Stimulated activated CD4-positive, alpha-beta T cell treated with anti-CD3 and anti-CD28 coated beads, Interleukin-15, amount 100 ng/mL, for 24 hours (primary cell): ENCODE data around the gene PCAT7.
"Not testable (repeated sequence)": the region's sequence is repeated elsewhere in the genome, so short reads cannot be mapped to it uniquely, and the experiment has no call there.

Experiments
- DNase-seq: peaks from one replicate; pipeline ENCODE4 v3.0.0-alpha.2; 2020

Gene PCAT7

DNA sequence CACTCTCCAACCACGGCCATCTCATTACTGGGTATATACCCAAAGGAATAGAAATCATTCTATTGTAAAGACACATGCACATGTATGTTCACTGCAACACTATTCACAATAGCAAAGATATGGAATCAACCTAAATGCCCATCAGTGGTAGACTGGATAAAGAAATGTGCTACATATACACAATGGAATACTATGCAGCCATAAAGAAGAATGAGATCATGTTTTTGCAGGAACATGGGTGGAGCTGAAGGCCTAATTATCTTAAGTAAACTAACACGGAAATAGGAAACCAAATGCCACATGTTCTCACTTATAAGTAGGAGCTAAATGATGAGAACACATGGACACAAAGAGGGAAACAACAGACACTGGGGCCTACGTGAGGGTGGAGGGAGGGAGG lies 9.4 kb downstream of the PCAT7 start:
- not testable (repeated sequence) for DNase-seq

DNA sequence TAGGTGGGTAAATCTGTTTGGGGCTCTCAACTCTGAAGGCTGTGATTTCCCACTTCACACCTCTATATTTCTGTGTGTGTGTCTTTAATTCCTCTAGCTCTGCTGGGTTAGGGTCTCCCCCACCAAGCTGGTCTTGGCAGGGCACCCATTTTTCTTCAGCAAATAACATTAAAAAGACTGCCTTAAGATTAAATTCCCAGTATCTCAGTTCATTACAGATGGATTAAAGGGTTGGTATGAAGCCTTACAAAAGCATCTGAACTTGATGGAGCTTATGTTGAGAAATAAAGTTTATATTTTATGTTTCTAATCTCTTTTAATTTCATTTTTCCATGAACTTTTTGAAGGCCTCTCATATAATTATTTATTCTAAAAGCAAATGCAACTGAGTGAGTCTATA lies 11.7 kb downstream of the PCAT7 start:
- no peak for DNase-seq

DNA sequence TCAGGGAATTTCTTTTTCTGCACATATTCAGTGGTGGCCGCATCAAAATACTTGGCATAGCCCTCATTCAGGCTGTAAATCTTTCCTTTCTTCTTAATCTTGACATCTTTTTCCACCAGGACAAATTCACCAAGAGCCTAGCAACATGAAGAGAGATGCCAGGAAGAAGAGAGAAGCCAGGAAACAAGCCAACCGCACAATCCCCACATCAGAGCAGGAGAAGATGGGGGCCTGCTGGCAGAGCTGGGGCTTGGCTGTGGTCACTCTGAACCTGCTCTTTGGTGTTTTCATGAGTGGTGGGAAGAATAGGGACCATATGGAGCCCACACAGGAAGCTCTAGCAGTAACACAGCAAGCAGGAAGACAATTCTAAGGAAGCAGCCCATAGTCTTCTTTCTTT lies 12.4 kb downstream of the PCAT7 start:
- no peak for DNase-seq

DNA sequence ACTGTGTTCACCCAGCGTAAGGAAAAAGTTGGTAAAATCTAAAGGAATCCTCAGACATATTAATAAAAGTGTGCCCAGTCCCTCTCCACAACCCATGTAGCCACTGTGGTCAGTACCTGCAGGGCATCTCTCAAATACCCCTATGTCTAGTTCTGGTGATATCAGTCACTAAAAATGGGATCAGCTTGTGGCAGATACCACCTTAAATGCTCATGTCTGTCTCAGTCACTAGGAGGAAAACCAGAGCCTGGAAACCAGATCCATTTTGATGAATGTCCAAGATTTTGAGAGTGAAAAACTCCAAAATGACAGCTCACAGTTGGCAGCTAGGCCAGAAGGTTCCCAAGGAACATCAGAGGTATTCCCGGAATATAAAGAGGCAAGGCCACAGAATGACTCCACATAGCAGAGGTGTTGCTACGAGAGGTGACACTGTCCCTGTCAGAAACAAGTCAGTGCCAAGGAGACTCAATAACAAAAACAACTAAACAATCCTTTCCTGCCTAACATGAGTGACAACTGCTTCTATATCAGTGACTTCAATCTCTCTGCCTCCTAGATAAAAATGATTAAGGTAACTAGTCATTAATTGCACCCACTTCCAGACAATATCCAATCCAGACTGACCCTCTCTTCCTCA lies 13.5 kb downstream of the PCAT7 start:
- no peak for DNase-seq

DNA sequence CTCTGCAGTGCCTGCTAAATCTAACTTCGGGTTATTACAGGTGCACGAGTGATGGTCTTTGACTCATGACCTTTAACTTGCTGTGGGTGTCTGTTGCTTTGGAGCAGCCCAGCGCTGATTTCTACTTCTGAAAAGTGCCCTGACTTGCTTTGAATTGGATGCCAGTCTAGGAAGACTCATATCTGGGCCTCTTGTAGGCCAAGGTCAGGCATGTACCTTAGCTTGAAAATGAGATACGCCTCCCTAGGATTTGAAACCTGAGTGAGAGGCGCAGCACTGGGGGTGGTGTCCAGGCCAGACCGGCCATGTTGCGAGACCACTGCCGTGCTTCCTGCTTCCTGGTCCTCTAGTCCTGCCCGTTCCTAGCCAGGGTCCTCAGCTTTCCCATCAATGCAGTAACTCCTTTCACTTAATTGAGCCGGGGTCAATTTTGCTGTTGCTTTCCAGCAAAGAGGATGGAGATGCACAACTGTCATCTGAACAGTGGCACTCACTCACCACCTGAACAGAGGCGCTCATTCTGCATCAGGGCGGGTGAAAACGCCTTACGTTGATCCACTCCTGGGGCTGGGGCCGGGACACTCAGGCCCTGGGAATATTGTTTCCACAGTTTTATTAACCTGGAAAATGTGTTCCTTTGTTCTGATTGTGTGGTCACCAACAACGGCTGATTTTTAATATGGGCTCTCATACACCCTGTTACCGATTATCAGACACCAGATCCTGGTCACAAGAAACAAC lies 14.3 kb downstream of the PCAT7 start:
- no peak for DNase-seq

DNA sequence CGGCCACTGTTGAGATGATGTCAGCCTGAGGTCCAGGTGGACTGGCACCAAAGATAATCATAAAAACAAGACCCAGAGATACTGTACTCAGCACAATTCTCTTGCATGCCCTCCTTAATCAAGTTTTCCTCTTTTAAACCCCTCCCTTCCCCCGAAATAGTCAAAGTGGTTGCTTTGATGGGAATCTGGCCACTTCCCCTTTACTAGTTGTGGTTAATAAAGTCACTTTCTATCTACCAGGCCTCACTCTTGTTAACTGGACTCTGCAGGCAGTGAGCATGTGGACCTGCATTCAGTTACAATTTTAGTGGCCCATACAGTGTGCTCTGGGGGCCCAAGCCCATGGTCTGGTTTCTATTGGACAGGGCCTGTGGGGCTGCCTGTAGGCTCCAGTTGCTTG lies 21.2 kb downstream of the PCAT7 start:
- DNase-seq = no peak

DNA sequence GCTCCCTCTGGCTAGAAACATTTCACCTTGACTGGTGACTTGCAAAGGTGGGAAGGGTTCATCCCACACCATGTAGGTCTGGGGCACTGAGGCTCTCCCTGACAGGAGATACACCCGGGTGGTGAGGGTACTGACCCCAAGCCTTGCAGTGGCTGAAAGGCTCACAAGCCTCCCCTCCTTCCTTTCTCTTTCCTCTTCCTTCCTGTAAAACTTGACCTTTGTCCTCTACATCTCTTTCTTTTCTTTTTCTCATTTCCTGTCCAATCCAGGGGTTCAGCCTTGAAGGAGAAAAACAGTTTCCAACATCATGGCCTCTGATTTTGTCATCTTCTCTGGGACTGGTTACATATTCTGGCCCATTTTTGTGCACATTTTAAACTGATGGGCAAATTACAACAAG lies 22.2 kb downstream of the PCAT7 start:
- no peak for DNase-seq

DNA sequence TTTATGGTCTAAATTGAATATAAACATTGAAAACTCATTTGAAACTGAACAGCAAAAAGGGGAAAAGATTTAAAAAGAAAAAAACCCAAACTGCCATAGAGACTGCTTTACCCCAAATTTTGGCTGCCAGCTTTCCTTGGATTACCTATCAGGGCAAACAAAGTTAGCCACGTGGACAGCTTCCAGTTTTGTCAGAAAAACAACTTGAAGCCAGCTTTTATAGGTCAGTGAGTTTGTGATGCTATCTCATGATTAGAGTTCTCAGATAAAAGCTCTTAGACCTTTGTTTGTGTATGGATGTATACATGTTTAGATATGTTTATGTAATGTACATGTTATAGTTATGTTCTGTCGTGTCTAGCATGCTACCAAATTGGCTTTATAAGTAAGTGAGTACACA lies 22.7 kb downstream of the PCAT7 start:
- no peak for DNase-seq

DNA sequence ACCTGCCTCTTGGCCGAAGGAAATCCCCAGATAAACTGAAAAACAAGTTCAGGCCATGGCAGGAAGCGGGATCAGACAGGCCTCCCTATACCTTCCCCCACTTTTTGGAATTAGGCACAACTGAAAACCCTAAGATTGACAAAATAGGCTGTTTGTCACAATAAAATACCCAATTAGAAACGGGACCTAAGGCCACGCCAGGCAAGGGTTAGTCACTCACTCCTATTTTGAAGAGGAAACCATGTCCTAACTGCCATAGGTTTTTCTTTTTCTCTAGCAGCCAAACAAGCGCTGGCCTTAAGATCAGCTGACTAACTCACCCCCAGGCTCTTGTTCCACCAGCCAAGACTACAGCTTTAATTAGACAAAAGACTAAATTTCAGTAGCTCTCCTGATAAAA lies 26.8 kb downstream of the PCAT7 start:
- DNase-seq = no peak

DNA sequence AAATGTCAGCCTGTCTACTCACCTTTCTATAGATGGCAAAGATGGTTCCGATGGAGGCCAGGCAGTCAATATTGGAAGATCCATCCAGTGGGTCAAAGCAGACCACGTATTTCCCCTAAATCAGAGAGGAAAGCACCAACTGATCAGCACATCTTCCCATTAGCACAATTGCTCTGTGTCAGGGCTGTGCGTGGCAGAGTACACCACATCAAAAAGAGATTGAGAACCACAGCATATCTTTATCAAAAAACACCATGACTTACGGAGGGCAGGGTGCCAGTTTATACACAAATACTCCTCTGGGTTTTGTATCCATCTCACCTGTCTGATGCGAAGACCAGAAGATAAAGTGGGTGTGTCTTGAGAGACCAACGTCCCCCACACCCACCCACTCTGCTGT lies 29.7 kb downstream of the PCAT7 start:
- no peak for DNase-seq

DNA sequence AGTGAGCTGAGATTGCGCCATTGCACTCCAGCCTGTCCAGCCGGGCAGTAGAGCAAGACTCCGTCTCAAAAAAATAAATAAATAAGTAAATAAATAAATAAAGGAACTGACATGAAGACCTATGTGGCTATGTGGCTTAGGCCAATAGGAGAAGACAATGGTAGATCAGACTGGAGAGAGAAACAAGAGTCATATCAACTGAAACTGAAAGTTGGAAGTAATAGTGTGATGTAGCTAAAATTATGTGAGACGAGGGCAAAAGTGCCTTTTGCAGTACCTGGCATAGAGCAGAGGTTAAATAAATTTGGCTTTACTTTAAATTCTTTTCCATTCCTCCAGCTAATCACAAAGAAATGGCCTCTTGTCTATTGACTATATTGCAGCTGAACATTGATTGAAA lies 31.4 kb downstream of the PCAT7 start:
- DNase-seq = no peak

DNA sequence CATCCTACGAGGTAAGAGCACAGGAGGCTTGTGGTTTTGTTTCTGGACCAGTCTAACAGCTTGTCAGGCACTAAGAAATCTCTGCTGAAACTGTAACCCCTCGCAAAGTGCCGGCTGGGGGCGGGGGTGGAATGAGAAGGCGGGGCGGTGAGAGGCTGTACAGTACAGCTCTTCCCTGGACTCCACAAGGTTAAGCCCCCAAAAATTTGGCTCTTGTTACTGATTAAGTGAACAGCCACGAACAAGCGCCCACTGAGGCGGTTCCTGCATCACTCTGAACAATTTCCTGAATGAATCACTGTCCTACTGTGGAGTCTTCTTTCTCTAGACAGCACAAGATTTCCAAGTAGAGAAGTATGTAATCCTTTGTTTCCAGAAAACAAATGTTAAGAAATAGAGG lies 31.9 kb downstream of the PCAT7 start:
- no peak for DNase-seq

DNA sequence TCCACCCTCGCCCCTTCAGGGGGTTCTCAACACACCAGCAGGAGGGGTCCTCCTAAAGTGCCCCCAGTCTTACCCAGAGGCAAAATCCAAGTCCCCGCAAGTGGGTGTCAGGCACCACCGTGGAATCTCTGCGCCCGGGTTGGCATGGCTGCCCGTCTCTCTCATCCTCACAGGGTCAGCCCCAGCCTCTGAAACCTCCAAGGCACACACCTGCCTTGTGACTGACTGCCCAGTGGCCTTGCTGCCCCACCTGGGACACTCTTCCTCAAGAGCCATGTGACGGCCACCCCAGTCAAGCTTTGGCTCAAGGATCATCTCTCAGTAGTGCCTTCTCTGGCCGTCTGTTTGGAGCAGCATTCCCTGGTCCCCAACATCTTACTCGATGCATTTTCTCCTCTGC lies 33.8 kb downstream of the PCAT7 start:
- DNase-seq = no peak

DNA sequence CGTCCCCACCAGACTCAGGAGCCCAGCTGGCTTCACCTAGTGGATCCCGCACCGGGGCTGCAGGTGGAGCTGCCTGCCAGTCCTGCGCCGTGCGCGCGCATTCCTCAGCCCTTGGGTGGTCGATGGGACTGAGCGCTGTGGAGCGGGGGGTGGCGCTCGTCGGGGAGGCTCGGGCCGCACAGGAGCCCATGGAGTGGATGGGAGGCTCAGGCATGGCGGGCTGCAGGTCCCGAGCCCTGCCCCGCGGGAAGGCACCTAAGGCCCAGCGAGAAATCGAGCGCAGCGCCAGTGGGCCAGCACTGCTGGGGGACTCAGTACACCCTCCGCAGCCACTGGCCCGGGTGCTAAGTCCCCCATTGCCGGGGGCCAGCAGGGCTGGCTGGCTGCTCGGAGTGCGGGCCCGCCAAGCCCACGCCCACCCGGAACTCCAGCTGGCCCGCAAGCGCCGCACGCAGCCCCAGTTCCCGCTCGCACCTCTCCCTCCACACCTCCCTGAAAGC lies 36.2 kb downstream of the PCAT7 start:
- DNase-seq = not testable (repeated sequence)

DNA sequence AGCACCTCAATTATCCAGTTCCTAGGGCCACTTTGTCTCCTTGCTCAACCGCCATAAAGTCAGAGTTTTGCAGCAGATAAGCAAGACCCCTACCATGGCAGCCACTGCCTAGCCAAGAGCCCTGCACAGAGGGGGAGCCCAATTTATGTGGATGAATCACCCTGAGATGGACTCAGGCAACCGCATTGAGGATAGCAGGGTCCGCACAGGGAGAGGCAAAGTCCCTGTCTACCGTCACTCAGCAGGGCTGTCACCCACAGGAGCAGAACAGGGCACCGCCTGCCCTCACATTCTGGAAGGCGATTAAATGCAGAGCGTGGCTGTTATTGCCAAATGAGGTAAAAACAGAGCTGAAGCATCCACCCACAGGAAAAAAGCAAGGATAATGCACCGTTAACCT lies 37.0 kb downstream of the PCAT7 start:
- DNase-seq = no peak

DNA sequence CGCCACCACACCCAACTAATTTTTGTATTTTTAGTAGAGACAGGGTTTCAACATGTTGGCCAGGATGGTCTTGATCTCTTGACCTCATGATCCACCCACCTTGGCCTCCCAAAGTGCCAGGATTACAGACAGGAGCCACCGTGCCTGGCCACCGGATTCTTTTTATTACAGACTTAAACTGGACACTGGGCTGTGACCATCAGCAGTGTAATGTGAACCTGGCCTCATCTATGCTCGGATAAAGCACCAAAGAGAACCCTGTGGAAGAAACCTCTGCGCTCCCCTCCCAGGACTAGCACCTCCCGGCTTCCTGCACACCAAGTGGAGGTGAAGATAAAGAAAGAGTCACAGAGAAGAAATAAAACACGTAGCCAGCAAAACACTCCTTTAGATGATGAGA lies 37.8 kb downstream of the PCAT7 start:
- DNase-seq = not testable (repeated sequence)

DNA sequence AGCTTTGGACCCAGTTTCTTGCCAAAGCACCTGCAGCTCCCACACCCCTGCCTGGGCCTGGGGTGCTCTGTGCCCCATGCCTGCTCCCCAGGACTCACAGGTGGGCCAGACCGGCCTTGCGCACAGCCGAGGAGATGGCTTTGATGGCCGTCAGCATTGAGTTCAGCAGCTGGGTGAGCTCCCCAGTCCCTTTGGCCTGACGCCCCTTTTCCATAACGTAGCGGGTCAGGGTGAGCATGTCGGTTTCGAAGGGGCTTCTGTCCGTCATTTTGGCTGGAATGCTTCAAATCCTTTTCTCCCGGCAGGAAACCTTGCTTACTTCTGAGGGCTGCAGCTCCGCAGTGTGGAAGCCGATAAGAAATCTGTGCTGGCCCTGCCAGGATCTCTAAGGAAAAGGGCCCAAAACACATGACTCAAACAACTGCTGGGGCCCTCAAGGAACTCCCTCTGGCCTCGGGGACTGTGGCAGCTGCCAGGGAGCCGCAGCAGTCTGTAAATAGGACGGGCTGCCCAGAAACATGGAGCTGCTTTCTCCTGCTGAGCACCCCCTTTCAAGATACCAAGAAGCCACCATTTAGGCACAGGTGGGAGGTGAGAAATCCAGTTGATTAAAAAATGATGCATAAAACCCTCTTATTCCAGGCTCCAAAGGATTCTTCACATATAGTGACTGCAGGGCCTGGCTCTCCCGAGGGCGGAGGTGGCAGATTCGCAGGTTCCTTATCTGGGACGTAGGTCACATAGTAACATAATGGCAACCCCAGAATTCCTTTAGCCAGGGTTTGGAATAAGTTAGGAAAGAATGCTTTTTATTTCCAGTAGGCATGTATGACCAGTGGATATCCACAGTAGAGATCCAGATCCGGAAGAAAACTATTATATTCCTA lies 38.8 kb downstream of the PCAT7 start, which contains the start of gene FBP2:
FBP2 (minus strand) TSS at position 366 of the 887 bp plus-strand sequence; CDS start at position 268, 98 bp downstream.
- DNase-seq = no peak

DNA sequence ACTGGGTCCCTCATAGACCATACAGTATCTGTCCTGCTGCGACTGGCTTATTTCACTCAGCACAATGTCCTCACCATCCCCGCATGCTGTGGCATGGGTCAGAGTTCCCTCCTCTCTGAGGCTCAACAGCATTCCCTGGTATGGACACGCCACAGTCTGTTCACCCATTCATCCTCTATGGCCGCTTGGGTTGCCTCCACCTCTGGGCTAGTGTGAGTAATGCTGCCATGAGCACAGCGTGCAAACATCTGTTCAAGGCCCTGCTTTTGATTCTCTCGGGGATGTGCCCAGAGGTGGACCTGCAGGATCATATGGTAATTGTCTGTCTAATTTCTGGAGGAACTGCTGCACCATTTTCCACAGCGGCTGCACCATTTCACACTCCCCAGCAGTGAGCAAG lies 44.2 kb downstream of the PCAT7 start:
- no peak for DNase-seq

DNA sequence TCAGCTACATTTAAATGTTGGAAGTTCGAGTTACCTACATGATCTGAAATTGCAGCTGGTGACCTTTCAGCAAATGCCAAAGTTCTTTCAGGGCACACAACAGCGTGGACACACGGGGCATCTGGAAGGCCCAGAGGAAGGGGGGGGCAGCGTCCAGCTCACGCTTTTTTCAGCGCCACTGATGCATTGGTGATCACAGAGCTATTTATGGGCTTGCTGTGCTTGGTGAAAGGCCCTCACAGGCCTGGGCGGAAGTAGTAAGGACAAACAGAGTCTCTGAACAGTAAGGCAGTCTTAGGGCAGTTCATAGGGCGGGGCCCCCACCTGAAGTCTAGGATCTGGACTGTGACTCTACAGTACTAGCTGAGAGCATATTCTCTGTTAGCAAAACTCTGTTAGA lies 45.4 kb downstream of the PCAT7 start:
- DNase-seq = no peak

DNA sequence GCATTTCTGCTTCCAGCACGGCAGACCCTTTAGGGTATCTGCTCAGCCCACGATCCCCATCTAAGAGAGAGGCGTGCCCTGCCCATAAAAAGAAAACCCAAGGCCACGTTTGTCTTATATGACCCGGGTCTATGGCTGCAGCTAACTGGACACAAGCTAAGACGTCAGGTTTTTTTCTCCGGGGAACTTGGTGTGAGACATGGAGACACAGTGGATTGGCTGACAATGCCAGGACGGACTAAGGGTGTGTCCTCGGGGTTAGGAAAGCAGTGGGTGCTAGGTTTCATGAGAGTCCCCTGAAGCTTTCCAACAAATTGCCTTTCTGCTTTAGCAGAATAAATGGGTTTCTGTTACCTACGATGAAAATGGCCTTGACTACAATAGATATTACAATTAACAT lies 45.8 kb downstream of the PCAT7 start:
- no peak for DNase-seq

DNA sequence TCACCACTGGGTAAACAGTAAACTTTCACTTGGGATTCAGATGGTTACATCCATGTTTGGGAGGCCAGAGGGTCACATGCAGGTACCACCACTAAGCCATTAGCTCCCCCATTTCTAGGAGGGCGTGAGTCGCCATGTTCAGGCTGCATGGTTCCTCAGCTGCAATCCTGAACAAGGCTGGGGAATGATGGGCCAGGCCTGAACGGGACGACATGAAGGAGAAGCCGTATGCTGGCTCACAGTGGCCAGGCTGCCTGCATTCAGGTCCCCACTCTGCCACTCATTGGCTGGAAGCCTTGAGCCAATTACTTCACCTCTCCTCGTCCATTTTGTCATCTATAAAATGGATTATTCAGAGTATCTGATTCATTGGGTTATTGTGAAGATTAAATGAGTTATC lies 47.8 kb downstream of the PCAT7 start:
- no peak for DNase-seq

DNA sequence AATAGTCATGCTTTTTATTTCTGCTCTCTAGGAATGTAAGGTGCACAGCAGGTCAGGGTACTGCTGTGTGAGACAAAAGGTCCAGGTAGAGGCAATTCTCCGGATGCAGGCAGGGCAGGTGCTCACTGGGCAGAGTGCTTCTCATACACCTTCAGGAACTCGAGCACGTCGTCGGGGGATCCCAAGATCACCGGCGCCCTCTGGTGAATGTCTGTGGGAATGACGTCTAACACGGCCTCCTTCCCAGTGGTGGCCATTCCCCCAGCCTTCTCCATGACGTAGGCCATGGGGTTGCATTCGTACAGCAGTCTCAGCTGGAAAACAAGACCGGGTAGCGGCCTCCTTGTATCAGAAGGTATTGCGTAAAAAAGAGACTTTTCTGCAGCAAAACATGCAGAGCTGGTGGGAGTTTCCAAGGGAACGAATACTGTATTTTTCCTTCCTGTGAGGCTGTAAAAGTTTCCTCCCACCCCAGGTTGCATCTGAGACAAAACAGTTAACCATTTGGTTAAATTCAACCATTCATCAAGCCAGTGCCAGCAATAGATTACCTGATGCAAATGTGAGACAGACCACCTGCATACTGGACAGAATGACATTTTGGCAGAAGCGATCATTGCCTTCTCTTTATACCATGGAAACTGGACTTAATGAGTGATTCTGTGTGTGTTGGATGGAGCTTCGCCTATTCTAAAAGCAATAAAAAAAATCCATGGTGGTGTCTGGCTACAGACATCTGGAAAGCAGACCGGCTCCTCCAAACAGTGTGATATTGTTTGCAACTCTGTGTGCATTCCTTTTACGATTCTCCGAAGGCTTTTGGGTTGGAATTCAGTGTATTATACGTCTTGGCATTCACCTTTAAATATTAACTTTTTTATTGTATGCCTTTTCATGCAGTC lies 48.6 kb downstream of the PCAT7 start:
- peak; percentile 84 for DNase-seq
